ENCODE data around the gene PCMTD2. TPM values are rescaled to one million over a fixed set of nuclear protein-coding genes. Genes with fewer than 3 reads are reported as not detected.

Gene PCMTD2
- total and polyA plus RNA-seq, 10 of the 15 experiments (the other 5 are each of a cell fraction or from before 2014, with no cell fraction given), result 6.8 to 36.8 (median 16.5) TPM

GRCh38 chr20:64206614-64207013 lies 48.9 kb upstream of the PCMTD2 start (continued):
- TF ChIP-seq, protein P1, sequence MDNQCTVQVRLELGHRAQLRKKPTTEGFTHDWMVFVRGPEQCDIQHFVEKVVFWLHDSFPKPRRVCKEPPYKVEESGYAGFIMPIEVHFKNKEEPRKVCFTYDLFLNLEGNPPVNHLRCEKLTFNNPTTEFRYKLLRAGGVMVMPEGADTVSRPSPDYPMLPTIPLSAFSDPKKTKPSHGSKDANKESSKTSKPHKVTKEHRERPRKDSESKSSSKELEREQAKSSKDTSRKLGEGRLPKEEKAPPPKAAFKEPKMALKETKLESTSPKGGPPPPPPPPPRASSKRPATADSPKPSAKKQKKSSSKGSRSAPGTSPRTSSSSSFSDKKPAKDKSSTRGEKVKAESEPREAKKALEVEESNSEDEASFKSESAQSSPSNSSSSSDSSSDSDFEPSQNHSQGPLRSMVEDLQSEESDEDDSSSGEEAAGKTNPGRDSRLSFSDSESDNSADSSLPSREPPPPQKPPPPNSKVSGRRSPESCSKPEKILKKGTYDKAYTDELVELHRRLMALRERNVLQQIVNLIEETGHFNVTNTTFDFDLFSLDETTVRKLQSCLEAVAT (IDR thresholded peaks at IDR 0.05), result no peak
- no peak for TF ChIP-seq NFXL1 (IDR thresholded peaks at IDR 0.05; ENCODE audit: borderline replicate concordance)
- TF ChIP-seq, protein P2, sequence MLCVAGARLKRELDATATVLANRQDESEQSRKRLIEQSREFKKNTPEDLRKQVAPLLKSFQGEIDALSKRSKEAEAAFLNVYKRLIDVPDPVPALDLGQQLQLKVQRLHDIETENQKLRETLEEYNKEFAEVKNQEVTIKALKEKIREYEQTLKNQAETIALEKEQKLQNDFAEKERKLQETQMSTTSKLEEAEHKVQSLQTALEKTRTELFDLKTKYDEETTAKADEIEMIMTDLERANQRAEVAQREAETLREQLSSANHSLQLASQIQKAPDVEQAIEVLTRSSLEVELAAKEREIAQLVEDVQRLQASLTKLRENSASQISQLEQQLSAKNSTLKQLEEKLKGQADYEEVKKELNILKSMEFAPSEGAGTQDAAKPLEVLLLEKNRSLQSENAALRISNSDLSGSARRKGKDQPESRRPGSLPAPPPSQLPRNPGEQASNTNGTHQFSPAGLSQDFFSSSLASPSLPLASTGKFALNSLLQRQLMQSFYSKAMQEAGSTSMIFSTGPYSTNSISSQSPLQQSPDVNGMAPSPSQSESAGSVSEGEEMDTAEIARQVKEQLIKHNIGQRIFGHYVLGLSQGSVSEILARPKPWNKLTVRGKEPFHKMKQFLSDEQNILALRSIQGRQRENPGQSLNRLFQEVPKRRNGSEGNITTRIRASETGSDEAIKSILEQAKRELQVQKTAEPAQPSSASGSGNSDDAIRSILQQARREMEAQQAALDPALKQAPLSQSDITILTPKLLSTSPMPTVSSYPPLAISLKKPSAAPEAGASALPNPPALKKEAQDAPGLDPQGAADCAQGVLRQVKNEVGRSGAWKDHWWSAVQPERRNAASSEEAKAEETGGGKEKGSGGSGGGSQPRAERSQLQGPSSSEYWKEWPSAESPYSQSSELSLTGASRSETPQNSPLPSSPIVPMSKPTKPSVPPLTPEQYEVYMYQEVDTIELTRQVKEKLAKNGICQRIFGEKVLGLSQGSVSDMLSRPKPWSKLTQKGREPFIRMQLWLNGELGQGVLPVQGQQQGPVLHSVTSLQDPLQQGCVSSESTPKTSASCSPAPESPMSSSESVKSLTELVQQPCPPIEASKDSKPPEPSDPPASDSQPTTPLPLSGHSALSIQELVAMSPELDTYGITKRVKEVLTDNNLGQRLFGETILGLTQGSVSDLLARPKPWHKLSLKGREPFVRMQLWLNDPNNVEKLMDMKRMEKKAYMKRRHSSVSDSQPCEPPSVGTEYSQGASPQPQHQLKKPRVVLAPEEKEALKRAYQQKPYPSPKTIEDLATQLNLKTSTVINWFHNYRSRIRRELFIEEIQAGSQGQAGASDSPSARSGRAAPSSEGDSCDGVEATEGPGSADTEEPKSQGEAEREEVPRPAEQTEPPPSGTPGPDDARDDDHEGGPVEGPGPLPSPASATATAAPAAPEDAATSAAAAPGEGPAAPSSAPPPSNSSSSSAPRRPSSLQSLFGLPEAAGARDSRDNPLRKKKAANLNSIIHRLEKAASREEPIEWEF (IDR thresholded peaks at IDR 0.05; ENCODE audit: insufficient replicate concordance, low read depth, low read length), result no peak

Measured in GM12878 (cell line).